AG10803 (cell line): Measurements from ENCODE around the gene GNAI2.

Experiments
- DNase-seq: peaks from one replicate; pipeline ENCODE4 v3.0.0; 2010; ENCODE audit warnings: low read depth
- H3K4me3 ChIP-seq: 2 replicates; pipeline ENCODE4 v1.5.1; 2011; ENCODE audit warnings: mild to moderate bottlenecking, low read length, control low read depth
- CTCF ChIP-seq: conservative IDR thresholded peaks from 2 replicates; pipeline ENCODE4 v1.5.1; 2011; ENCODE audit warnings: mild to moderate bottlenecking, low read length, control low read depth, inconsistent platforms

Gene GNAI2

GRCh38 chr3:50233176-50233575 lies 2.8 kb upstream of the GNAI2 start:
- no peak for DNase-seq
- TF ChIP-seq CTCF = no peak
- H3K4me3 ChIP-seq = no peak overlapping the region

GRCh38 chr3:50236484-50237132 lies 604 bp downstream of the GNAI2 start:
- peak overlapping the region; percentile 95 for H3K4me3 ChIP-seq
- DNase-seq = no peak
- no peak for TF ChIP-seq CTCF

DNA sequence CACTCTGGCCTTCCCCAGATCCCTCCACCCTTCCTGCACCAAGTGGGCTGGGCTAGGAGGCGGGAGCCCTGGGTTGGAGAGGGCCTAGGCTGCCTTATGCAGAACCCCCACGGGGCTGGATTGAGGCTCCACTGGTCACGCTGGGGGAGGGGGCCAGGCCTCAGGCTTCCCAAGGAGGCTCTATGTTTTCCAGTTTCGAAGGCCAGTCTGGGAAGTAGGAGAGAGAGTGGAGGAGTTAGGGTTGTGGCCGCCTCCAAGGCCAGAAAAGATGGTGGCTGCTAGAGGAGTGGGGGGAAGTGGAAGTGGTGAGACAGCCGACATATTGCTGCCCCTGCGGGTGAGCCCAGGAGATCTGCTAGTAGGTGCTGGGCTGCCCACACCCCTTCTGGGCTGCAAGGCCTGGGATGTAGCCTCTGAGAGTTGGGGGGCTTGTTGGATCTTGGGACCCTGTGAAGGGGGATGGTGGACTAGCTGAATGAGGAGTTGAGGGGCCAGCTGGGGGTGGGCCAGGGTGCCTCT lies 1.2 kb downstream of the GNAI2 start:
- peak overlapping the region; percentile 95 for H3K4me3 ChIP-seq
- TF ChIP-seq CTCF = no peak
- peak; percentile 64 for DNase-seq

DNA sequence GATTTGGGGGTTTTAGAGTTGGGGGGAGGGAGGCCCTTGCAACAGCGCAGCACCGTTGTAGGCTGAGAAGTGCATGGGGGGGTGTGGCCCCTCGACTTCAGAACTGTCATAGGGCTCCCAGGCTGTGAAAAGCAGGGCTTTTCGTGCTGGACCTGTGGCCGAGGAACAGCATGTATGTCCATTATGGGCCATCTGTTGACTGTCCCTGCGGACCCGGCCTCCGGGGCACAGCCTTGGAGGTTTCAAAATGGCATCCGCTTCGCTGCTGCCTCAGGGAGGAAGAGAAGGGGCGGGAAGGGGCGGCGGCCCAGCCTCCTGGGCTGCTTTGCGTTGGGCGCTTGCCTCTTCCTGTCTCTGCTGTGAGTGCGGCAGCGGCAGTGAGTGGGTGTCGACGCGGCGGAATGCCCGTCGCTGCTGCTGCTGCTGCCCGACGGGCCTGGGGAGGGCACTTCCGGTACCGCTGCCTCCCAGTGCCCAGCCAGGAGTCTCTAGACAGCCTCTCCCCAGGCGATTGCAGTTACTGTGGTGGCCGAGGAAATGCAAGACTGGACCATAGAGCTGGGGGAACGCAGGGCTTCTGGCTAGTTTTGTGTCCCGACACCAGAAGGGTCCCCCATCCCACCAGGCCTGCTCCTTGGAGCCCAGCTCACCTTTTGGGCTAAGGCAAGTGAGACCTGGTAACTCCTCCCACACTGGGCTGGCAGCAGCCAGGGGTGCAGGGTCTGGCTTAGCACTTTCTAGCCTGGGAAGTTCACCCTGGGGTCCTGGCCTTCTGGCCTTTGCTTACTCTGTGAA lies 1.9 kb downstream of the GNAI2 start:
- H3K4me3 ChIP-seq = peak overlapping the region; percentile 95
- DNase-seq = peak; percentile 86
- no peak for TF ChIP-seq CTCF

- H3K4me3 ChIP-seq = peak overlapping the region; percentile 95
- TF ChIP-seq CTCF = peak; percentile 28
- DNase-seq = peak; percentile 61
Observed at GRCh38 chr3:50238549-50239026, 2.6 kb downstream of the GNAI2 start.

DNA sequence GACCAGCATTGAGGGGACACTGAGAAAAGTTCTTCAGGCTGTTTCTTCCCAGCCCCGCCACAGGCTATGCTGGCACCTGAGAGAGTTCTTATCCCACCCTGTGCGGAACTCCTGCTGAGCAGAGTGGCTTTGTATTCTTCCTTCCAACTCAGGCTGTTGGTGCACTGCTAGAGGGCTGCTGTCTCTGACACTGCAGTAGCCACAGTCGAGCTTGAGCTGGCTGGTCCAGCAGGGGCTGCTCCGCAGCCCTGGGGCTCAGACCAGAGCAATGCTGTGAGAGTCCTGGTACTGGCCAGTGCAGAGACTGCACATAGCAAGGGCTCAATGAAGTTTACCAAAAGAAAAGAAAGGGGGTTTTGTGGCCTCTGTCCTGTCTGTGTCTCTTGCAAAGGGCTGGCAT lies 3.6 kb downstream of the GNAI2 start:
- no peak for DNase-seq
- TF ChIP-seq CTCF = no peak
- H3K4me3 ChIP-seq = no peak overlapping the region

GRCh38 chr3:50241163-50241562 lies 5.2 kb downstream of the GNAI2 start:
- H3K4me3 ChIP-seq = no peak overlapping the region
- TF ChIP-seq CTCF = no peak
- no peak for DNase-seq
